Kidney (tissue), 14 donors: ENCODE measurements around the gene ZNF232. TPM values are rescaled to one million over a fixed set of nuclear protein-coding genes. Genes with fewer than 3 reads are reported as not detected.

Experiments
- DNase-seq, 5 donors: peaks; one replicate each; pipeline ENCODE4 v3.0.0-alpha.2; 2013 to 2020
- FAIRE-seq: peaks from 2 replicates; lab custom pipeline; 2012; peaks lifted over from hg19 to GRCh38; lab: Jason Lieb, UNC
- H3K27ac ChIP-seq, 2 donors: one replicate each; pipeline ENCODE4 v1.7.0; 2013; ENCODE audit warnings: low read depth in 2 of 2, low read length in 2 of 2, inconsistent platforms in 1 of 2
- H3K27me3 ChIP-seq: one replicate; pipeline ENCODE4 v1.7.1; 2013; ENCODE audit warnings: low read length, inconsistent platforms; ENCODE audit not compliant: control insufficient read depth, insufficient read depth
- H3K36me3 ChIP-seq, 3 donors: one replicate each; pipeline versions ENCODE4 v1.7.0 to v1.7.1; 2013; ENCODE audit warnings: low read length in 3 of 3, control low read depth in 1 of 3, inconsistent platforms in 1 of 3; ENCODE audit not compliant: insufficient read depth in 3 of 3, control insufficient read depth in 2 of 3
- H3K4me1 ChIP-seq, 3 donors: one replicate each; pipeline versions ENCODE4 v1.7.0 to v1.7.1; 2013; ENCODE audit warnings: low read length in 3 of 3, inconsistent platforms in 1 of 3, low read depth in 1 of 3; ENCODE audit not compliant: control insufficient read depth in 2 of 3, insufficient read depth in 2 of 3
- H3K4me3 ChIP-seq, 3 donors: one replicate each; pipeline versions ENCODE4 v1.7.0 to v1.8.1; 2013; ENCODE audit warnings: low read length in 3 of 3, control low read depth in 1 of 3, inconsistent platforms in 1 of 3
- H3K9ac ChIP-seq, 3 donors: one replicate each; pipeline versions ENCODE4 v1.7.0 to v1.7.1; 2013; ENCODE audit warnings: low read length in 3 of 3, control low read depth in 1 of 3, inconsistent platforms in 1 of 3
- H3K9me3 ChIP-seq, 3 donors: one replicate each; pipeline versions ENCODE4 v1.7.0 to v1.7.1; 2013; ENCODE audit warnings: low read length in 3 of 3, control low read depth in 1 of 3, inconsistent platforms in 1 of 3; ENCODE audit not compliant: control insufficient read depth in 2 of 3, insufficient read depth in 1 of 3
- intact Hi-C: fragments of 100-400 bp; cut with DNase I; formaldehyde crosslinking; loops from one replicate; pipeline ENCODE4 v1.11.1; 2022
- polyA plus RNA-seq: library from polyadenylated mRNA; stranded (reverse); fragments of 350-450 nt; fragmentation: Illumina TruSeq; extraction: RNeasy Lipid Tissue Mini Kit (QIAGEN cat#74804); gene quantifications from one replicate; pipeline ENCODE4 v1.2.3, GENCODE V29; 2014; ENCODE audit warnings: low read depth, low replicate concordance; ENCODE audit not compliant: insufficient read depth
- total RNA-seq: library from RNA; stranded (reverse); fragmentation: NEBNext Ultra II Directional; extraction: Animal tissue kit (Norgen Biotek cat#: 25700); gene quantifications from one replicate; pipeline ENCODE4 v1.2.1, GENCODE V29; 2021
- TF ChIP-seq, protein P1 (sequence below): IDR thresholded peaks from 3 replicates; pipeline ENCODE4 v1.5.1; 2012; ENCODE audit warnings: mild to moderate bottlenecking, moderate library complexity, borderline replicate concordance; ENCODE audit not compliant: insufficient read depth; ENCODE audit errors: extremely low read depth
- donor health status: control.
- donor health status: control.
- donor health status: control.
- donor health status: control.
- donor health status: control.
- donor health status: DM: yes; HTN: yes; CAD: no.
- donor health status: Normal renal cell carcinoma (clear cell type).

Gene ZNF232
- total and polyA plus RNA-seq, 2 donors from 2014 or later: 6.9 to 8.0 TPM

DNA sequence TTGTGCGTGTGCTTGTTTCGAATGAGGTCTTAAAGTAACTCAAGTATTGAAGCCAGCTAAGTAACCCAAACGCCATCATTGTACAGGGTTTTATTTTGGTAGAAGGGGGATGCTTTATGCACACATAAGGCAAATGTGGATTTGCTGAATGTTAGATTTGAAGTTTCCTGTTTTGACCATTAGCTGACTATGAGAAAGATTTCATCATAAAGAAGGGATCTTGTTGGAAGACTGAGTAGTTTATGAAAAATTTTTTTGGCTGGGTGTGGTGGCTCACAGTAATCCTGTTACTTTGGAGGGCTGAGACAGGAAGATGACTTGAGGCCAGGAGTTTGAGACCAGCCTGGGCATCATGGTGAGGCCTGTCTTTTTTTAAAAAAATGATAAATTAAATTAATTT, 43.4 kb downstream of the ZNF232 start:
- TF ChIP-seq, protein P1, sequence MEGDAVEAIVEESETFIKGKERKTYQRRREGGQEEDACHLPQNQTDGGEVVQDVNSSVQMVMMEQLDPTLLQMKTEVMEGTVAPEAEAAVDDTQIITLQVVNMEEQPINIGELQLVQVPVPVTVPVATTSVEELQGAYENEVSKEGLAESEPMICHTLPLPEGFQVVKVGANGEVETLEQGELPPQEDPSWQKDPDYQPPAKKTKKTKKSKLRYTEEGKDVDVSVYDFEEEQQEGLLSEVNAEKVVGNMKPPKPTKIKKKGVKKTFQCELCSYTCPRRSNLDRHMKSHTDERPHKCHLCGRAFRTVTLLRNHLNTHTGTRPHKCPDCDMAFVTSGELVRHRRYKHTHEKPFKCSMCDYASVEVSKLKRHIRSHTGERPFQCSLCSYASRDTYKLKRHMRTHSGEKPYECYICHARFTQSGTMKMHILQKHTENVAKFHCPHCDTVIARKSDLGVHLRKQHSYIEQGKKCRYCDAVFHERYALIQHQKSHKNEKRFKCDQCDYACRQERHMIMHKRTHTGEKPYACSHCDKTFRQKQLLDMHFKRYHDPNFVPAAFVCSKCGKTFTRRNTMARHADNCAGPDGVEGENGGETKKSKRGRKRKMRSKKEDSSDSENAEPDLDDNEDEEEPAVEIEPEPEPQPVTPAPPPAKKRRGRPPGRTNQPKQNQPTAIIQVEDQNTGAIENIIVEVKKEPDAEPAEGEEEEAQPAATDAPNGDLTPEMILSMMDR: no peak
- no peaks in the 10 kb centered on the region for H3K9me3 ChIP-seq
- DNase-seq: no peak
- intact Hi-C loops: no loop called here
- no peak overlapping the region for H3K27ac ChIP-seq
- H3K27me3 ChIP-seq: no peaks in the 10 kb centered on the region
- H3K36me3 ChIP-seq: no peaks in the 10 kb centered on the region
- no peak for FAIRE-seq
- H3K4me3 ChIP-seq: no peak overlapping the region
- H3K9ac ChIP-seq: no peak overlapping the region
- no peaks in the 10 kb centered on the region for H3K4me1 ChIP-seq

DNA sequence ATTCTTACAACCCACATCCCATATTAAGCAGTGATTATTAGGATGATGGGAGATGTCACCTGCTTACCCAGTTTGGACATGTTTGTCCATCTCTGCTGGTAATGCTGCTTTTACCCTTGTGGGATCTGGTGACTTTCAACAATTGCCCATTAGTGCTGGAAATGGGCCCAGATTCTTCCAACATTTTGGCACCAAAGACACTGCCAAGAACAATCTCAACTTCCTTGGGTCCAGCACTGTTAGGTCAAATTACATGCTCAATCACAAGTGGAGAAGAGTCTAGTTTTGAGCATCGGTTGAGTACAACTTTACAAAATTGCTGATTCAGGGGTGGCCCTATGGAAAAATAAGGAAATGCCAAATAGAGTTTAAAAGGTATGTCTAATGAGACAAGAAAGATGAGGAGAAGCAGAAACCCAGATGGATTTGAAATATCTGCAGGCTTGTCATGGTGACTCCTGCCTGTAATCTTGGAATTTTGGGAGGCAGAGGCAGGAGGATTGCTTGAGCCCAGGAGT, 46.4 kb downstream of the ZNF232 start:
- intact Hi-C loops: no loop called here
- TF ChIP-seq, protein P1: no peak

More for the DNA sequence above, 46.4 kb downstream of the ZNF232 start:
- Histone ChIP-seq H3K4me3 (no peak overlapping the region), H3K9me3 (no peaks in the 10 kb centered on the region), H3K27me3 (no peaks in the 10 kb centered on the region), H3K36me3 (no peaks in the 10 kb centered on the region), H3K27ac (no peak overlapping the region), H3K9ac (no peak overlapping the region), H3K4me1 (no peaks in the 10 kb centered on the region)
- DNase-seq: no peak
- no peak for FAIRE-seq

Other genes starting within 250 kb of the ZNF232 start
- gene C17orf107, start 212.3 kb downstream of the ZNF232 start, total RNA-seq: 4.4 TPM
- 2.5 TPM for gene C17orf107, start 212.3 kb downstream of the ZNF232 start, polyA plus RNA-seq
- gene CHRNE, start 208.8 kb downstream of the ZNF232 start, total RNA-seq: 1.3 TPM
- 0.82 TPM for gene CHRNE, start 208.8 kb downstream of the ZNF232 start, polyA plus RNA-seq
- gene GP1BA, start 179.6 kb downstream of the ZNF232 start, total RNA-seq: not detected
- not detected for gene GP1BA, start 179.6 kb downstream of the ZNF232 start, polyA plus RNA-seq
- gene SLC25A11, start 171.8 kb downstream of the ZNF232 start, total RNA-seq: 60.0 TPM
- gene SLC25A11, start 171.8 kb downstream of the ZNF232 start, polyA plus RNA-seq: 173 TPM
- gene RNF167, start 171.6 kb downstream of the ZNF232 start, total RNA-seq: 95.0 TPM
- gene RNF167, start 171.6 kb downstream of the ZNF232 start, polyA plus RNA-seq: 188 TPM
- gene PFN1, start 163.3 kb downstream of the ZNF232 start, total RNA-seq: 496 TPM
- 614 TPM for gene PFN1, start 163.3 kb downstream of the ZNF232 start, polyA plus RNA-seq
- 6.9 TPM for gene ENO3, start 160.8 kb downstream of the ZNF232 start, total RNA-seq
- gene ENO3, start 160.8 kb downstream of the ZNF232 start, polyA plus RNA-seq: 17.8 TPM
- gene SPAG7, start 144.1 kb downstream of the ZNF232 start, total RNA-seq: 73.6 TPM
- gene SPAG7, start 144.1 kb downstream of the ZNF232 start, polyA plus RNA-seq: 157 TPM
- 47.1 TPM for gene CAMTA2, start 124.2 kb downstream of the ZNF232 start, total RNA-seq
- gene CAMTA2, start 124.2 kb downstream of the ZNF232 start, polyA plus RNA-seq: 40.1 TPM
- gene INCA1, start 114.4 kb downstream of the ZNF232 start, total RNA-seq: 1.5 TPM
- gene INCA1, start 114.4 kb downstream of the ZNF232 start, polyA plus RNA-seq: 1.6 TPM
- 168 TPM for gene KIF1C, start 113.9 kb downstream of the ZNF232 start, total RNA-seq
- gene KIF1C, start 113.9 kb downstream of the ZNF232 start, polyA plus RNA-seq: 69.6 TPM
- gene SLC52A1, start 76.5 kb downstream of the ZNF232 start, total RNA-seq: 0.19 TPM
- 0.90 TPM for gene SLC52A1, start 76.5 kb downstream of the ZNF232 start, polyA plus RNA-seq
- 10.0 TPM for gene ZFP3, start 33.4 kb downstream of the ZNF232 start, total RNA-seq
- 3.4 TPM for gene ZFP3, start 33.4 kb downstream of the ZNF232 start, polyA plus RNA-seq
- gene USP6, start 4.2 kb upstream of the ZNF232 start, total RNA-seq: 0.19 TPM
- gene USP6, start 4.2 kb upstream of the ZNF232 start, polyA plus RNA-seq: 0.06 TPM
- gene ZNF594, start 80.0 kb upstream of the ZNF232 start, total RNA-seq: 12.3 TPM
- 1.9 TPM for gene ZNF594, start 80.0 kb upstream of the ZNF232 start, polyA plus RNA-seq
- 7.6 TPM for gene SCIMP, start 123.0 kb upstream of the ZNF232 start, total RNA-seq
- 0.37 TPM for gene SCIMP, start 123.0 kb upstream of the ZNF232 start, polyA plus RNA-seq
- gene RABEP1, start 170.4 kb upstream of the ZNF232 start, total RNA-seq: 47.6 TPM
- gene RABEP1, start 170.4 kb upstream of the ZNF232 start, polyA plus RNA-seq: 21.1 TPM